Measurements from ENCODE around the gene CSNK1E. TPM values are rescaled to one million over a fixed set of nuclear protein-coding genes. Genes with fewer than 3 reads are reported as not detected.

Gene CSNK1E
- total and polyA plus RNA-seq, 7 donors = 33.4 to 193 (median 50.1) TPM

- DNase-seq = no peak
- peaks cover 0 to 9% of the 10 kb centered on the region in 2 donors for H3K36me3 ChIP-seq (ENCODE audit: insufficient read depth in 1 of 2, low read depth in 1 of 2)
- WGBS, 3 donors = 21 to 48% (median 26%) methylated on average over 8 of the region's 8 CpGs
- TF ChIP-seq CTCF (IDR thresholded peaks at IDR 0.05) = no peak
- peak in 1 of 4 donors; percentile 17 for ATAC-seq
- H3K4me1 ChIP-seq = peaks cover 77% of the 10 kb centered on the region
- H3K4me3 ChIP-seq = no peak overlapping the region
- H3K27ac ChIP-seq = peak overlapping the region; percentile 59
- intact Hi-C loops (cut with DNase I) = no loop called here
- H3K9me3 ChIP-seq = no peaks in the 10 kb centered on the region
- H3K27me3 ChIP-seq (ENCODE audit: insufficient read depth in 3 of 3, low read length in 2 of 3) = no peaks in the 10 kb centered on the region
Measured at GRCh38 chr22:38258895-38259294, 58.3 kb downstream of the CSNK1E start.

GRCh38 chr22:38257650-38258250 is 59.5 kb downstream of the CSNK1E start:
- ATAC-seq (no peak), DNase-seq (no peak)
- no peak for TF ChIP-seq CTCF (IDR thresholded peaks at IDR 0.05)
- Histone ChIP-seq H3K27me3 (ENCODE audit: insufficient read depth in 3 of 3, low read length in 2 of 3) (no peaks in the 10 kb centered on the region), H3K4me3 (peak overlapping the region; percentile 15), H3K9me3 (no peaks in the 10 kb centered on the region), H3K27ac (peak overlapping the region; percentile 59), H3K36me3 (ENCODE audit: insufficient read depth in 1 of 2, low read depth in 1 of 2) (no peaks in the 10 kb centered on the region), H3K4me1 (peaks cover 78% of the 10 kb centered on the region)
- WGBS, 3 donors = 64 to 72% (median 68%) methylated on average over 4 of the region's 4 CpGs
- intact Hi-C loops (cut with DNase I) = no loop called here

GRCh38 chr22:38257181-38257580 is 60.1 kb downstream of the CSNK1E start:
- Histone ChIP-seq H3K4me3 (peak overlapping the region; percentile 15), H3K9me3 (no peaks in the 10 kb centered on the region), H3K4me1 (peaks cover 73% of the 10 kb centered on the region), H3K27ac (peak overlapping the region; percentile 59), H3K36me3 (ENCODE audit: insufficient read depth in 1 of 2, low read depth in 1 of 2) (no peaks in the 10 kb centered on the region), H3K27me3 (ENCODE audit: insufficient read depth in 3 of 3, low read length in 2 of 3) (no peaks in the 10 kb centered on the region)
- WGBS, 3 donors = 21 to 39% (median 26%) methylated on average over 14 of the region's 14 CpGs
- intact Hi-C loops (cut with DNase I) = no loop called here
- ATAC-seq (peak in 1 of 4 donors; percentile 25), DNase-seq (no peak)
- no peak for TF ChIP-seq CTCF (IDR thresholded peaks at IDR 0.05)

- 87 to 95% (median 95%) methylated on average over 2 of the region's 2 CpGs for WGBS, 3 donors
- DNase-seq (no peak), ATAC-seq (no peak)
- H3K27ac ChIP-seq = no peak overlapping the region
- no peaks in the 10 kb centered on the region for H3K27me3 ChIP-seq (ENCODE audit: insufficient read depth in 3 of 3, low read length in 2 of 3)
- intact Hi-C loops (cut with DNase I) = no loop called here
- H3K9me3 ChIP-seq = no peaks in the 10 kb centered on the region
- H3K36me3 ChIP-seq (ENCODE audit: insufficient read depth in 1 of 2, low read depth in 1 of 2) = no peaks in the 10 kb centered on the region
- H3K4me3 ChIP-seq = no peak overlapping the region
- peaks cover 63% of the 10 kb centered on the region for H3K4me1 ChIP-seq
- TF ChIP-seq CTCF (IDR thresholded peaks at IDR 0.05) = no peak
Measured at GRCh38 chr22:38255697-38256096, 61.5 kb downstream of the CSNK1E start.

GRCh38 chr22:38251341-38251692 is 65.9 kb downstream of the CSNK1E start:
- Histone ChIP-seq H3K27me3 (ENCODE audit: insufficient read depth in 3 of 3, low read length in 2 of 3) (no peaks in the 10 kb centered on the region), H3K4me3 (no peak overlapping the region), H3K4me1 (peaks cover 44% of the 10 kb centered on the region), H3K27ac (no peak overlapping the region), H3K36me3 (ENCODE audit: insufficient read depth in 1 of 2, low read depth in 1 of 2) (peaks cover 0 to 16% of the 10 kb centered on the region in 2 donors), H3K9me3 (no peaks in the 10 kb centered on the region)
- ATAC-seq = no peak
- intact Hi-C loops (cut with DNase I) = no loop called here
- DNase-seq = no peak
- 64 to 80% (median 77%) methylated on average over 7 of the region's 7 CpGs for WGBS, 3 donors
- TF ChIP-seq CTCF (IDR thresholded peaks at IDR 0.05) = no peak

Data from psoas muscle (tissue), 8 donors.